HG03175 (cell line): ENCODE results near the gene SUN2.

Source experiments
- ATAC-seq: cut with Tn5 transposase; IDR thresholded peaks from one replicate; pipeline ENCODE4 v1.9.1; 2021; ENCODE audit warnings: mild to moderate bottlenecking, moderate library complexity; ENCODE audit not compliant: unreplicated experiment

The SUN2 gene

DNA sequence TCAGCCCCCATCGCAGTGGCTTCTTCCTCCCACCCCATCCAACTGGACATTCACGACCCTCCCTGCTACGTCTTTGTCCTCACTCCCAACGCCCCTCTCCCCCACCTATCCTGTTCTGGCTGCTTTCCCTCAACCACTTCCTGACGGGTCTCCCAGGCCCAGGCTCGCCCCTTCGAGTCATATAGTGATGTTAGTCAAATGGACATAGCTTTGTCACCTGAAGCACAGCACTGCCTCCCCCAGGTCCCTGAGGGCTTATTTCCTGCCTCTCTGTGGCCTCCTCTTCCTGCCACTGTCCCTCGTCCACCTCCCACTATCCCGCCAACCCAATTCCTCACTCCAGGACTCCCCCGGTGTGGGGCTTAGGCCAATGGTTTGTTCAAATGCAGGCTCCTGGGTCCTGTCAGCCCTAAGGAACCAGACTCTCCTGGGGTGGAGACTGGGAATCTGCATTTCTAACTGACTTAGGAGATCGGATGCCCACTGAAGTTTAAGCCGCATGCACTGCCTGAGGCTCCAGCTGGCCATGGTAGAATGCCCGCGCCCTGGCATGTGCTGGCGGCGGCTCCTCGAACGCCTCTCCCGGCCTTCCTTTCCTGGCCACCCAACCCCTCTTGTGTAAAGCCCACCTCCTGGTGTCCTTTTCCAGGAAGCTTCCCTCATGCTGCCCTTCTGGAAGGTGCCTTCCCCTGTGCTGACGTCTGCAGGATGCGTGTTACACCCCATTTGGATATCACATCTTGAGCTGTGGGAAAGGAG lies 18.3 kb downstream of the SUN2 start:
- no peak for ATAC-seq

DNA sequence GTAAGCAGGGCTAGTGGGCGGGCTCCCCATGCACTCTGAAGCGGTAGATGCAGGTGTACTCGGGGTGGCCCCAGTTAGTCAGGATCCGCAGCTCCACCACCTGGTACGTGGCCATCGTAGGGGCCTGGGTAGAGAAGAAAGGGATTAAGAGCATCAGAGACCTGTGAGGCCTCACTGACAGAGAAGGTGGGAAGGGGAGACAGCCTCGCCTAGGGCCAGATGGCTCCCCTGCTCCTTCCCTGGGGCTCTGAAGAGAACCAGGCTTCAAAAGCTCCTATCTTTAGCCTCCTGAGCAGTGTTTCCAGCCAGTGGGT lies 19.6 kb downstream of the SUN2 start:
- no peak for ATAC-seq

DNA sequence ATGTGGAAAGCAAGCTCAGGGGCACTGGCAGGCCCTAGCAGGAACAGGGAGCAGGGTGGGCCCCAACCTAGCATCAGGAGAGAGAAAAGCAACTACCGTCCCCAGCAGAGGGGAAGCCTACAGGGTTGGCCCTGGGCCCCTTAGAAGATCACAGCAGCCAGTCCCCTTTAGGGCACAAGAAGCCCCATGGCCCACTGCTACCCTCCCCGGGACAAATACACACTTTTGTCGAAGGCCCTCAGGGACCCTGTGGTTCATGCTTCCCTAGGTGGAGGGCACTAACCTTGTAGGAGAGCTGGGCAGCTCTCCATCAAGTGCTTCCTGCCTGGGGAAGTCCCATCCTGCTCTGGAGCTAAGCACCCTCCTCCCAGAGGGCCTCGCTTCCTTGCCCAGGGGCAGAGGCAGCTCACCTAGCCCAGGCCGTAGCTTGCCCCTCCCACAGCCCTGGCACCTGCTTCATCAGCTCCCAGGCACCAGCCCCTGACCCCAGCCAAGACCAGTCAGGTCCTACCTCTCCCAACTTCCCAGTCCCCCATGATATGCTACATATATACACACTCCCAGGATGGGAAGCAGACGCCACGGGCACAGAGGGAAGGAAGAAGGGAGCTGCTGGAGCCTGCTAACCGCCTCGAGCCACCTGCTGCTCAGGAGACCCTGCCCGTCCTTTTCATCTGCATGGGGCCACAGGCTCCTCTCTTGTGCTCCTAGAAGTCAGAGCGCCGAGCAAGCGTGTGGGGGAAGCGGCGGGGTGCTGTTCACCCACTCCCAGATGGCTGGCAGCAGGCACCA lies 20.1 kb downstream of the SUN2 start:
- no peak for ATAC-seq

DNA sequence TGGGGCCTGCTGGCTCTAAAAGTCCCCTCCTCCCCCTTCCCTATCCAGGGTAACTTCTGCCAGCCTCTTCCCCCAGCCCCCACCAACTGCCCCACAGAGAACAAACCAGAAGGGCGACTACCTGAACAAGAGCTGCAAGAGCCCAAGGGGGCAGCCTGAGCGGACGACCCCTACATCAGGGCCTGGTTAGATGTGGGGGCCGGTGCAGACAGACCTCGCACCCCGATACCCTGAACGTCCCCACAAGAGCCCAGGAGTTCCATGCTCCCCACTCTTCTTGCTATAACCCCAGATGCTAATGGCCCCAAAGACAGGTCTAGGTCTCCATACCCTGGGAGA lies 20.7 kb downstream of the SUN2 start:
- ATAC-seq: no peak

DNA sequence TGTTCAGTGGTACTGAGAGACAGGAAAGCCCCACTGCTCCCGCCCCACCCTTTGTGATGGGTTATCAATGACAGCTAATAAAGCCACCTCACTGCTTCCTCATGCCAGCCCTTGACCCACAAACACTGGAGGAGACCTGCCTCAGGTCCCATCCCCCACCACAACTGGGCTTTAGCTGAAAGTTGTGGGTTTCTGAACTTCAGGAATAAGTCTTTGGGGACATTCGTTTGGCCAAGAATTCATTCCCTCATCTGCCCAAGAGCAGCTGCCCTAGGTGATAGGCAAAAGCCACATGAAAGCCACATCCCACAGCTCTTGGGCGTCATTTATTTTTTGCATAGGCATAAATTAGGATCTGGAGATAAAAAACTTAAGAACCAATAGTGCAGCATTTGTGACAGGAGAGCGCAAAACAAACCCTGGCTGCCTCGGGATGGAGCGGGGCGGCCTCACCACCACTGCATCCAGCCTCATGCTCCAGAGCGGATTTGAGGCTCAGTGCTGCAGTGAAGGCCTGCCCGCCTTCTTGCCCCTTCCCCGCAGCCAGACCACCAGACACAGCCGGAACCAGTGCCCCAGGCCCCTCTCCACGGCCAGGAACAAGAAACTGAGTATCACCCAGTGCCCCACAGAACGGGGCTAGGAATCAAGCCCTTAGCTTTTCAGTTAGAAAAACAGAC lies 21.2 kb downstream of the SUN2 start:
- ATAC-seq: no peak

DNA sequence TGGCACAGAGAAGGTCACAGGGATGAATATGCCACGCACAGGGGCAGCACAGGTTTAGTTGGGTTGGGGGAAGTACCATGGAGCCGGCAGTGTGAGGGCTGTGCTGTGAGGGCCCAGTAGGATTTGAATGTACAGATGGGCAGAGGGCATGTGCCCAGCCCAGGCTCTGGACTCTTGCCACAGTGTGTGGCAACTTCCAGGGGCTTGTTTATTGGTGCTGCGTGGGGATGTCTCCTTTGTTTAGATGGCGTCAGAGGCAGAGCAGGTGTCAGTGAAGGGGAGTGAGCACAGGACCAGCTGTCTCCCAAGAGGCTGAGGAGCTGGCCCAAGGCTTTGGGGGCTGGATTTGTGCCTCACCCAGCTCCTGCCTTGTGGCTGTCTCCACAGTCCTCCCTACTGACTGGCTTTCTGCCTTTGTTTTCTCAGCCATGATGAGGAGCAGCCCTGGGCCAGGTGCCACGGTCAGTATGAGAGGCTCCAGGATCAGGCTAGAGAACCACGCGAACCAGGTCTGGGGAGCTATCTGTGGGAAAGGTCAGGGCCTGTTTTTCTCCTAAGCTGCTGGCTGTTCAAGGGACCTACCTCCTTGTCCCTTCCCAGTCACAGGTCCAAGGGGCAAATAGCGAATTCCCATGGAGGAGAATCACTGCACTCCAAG lies 21.9 kb downstream of the SUN2 start:
- no peak for ATAC-seq

DNA sequence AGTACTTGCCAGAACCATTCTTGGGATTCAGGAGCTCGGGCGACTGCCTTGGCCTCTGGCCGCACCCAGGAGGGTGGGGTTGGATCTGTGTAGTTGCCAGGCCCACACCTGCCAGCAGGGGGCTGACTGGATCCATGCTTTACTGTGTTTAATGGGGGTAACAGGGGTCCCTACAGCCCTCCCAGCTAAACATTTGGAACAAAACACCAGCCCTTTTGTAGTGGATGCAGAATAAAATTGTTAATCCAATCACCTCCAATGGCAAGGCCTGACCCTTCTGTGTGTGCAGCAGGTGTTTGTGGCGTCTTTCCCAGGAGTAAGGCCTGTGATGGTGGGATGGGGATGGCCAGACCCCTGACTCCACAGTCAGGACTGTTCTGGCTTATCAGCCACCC lies 22.5 kb downstream of the SUN2 start:
- ATAC-seq: no peak

DNA sequence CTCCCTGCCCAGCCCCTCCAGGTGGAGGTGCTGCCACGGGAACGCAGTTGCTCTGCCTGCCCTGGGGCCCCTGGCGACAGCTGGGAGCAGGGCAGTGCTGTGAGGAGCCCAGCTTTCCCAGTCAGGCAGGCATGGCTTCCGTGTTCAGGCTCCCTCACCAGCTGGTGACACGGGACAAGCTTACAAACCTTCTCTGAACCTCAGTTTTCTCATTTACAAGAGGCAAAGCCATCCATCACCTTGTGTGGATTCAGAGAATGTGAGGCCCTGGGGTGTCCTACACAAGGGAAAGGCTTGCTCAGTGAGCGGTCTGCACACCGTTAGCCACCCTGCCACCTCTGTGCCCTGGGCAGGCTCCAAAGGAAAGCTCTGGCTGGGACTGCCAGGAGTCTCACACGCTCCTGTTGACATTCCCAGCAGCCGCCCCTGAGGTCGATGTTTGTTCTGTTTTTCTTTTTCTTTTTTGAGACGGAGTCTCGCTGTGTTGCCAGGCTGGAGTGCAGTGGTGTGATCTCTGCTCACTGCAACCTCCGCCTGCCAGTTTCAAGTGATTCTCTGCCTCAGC lies 23.5 kb downstream of the SUN2 start:
- ATAC-seq: no peak

DNA sequence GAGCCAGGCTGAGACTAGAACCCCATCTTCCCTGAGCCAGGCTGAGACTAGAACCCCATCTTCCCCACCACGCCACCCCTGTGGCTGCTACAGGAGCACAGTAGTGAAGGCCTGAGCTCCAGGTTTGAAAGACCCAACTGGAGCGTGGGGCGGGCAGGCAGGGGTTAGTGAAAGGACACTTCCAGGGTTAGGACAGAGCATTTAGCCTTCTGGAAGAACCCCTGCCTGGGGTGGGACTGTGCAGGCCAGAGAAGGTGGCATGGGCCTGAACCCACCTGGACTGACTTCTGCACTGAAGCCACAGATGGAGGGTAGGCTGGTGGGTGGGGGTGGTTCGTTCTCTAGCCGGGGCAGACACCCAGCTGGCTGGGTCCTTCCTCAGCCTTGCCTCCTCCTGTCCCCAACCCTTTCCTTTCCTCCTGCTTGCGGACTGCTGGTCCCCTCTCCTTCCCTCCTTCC lies 24.1 kb downstream of the SUN2 start:
- ATAC-seq: no peak

DNA sequence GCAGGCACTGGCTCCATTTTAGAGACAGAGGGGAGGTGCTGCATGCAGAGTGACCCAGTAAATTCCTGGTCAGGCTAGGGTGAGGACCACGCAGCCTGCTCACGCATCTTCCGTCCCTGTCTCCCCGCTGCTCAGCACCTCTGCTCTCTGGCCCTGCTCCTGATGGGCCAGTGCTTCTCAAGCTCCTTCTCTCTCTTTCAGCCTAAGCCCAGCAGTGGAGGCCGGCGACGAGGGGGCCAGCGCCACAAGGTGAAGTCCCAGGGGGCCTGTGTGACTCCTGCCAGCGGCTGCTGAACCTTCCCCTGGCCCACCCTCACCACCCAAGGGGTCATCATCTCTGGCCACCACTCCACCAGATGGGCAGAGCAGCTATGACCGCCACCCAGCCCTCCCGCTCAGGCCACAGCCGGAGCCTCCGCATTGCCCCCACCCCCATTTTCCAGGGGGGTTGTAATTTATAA lies 25.4 kb downstream of the SUN2 start:
- no peak for ATAC-seq

DNA sequence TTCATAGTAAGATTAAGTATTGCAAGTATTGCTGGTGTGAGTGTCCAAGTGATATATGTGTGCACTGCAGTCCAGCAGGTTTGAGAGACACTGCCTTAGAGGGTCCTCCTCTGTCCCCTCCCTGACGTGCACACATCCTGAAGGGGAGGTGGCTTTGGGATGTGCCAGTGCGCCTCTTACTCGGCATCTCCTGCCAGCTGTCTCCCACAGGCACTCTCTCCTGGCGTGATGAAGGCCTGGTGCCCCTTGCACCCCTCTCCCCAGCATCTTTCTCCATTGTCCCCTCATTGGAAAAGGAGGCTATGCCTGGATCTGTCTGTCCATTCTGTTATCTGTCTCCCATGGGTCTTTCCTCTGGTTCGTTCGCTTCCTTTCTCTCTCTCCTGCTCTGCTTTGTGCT lies 25.9 kb downstream of the SUN2 start:
- ATAC-seq: no peak

DNA sequence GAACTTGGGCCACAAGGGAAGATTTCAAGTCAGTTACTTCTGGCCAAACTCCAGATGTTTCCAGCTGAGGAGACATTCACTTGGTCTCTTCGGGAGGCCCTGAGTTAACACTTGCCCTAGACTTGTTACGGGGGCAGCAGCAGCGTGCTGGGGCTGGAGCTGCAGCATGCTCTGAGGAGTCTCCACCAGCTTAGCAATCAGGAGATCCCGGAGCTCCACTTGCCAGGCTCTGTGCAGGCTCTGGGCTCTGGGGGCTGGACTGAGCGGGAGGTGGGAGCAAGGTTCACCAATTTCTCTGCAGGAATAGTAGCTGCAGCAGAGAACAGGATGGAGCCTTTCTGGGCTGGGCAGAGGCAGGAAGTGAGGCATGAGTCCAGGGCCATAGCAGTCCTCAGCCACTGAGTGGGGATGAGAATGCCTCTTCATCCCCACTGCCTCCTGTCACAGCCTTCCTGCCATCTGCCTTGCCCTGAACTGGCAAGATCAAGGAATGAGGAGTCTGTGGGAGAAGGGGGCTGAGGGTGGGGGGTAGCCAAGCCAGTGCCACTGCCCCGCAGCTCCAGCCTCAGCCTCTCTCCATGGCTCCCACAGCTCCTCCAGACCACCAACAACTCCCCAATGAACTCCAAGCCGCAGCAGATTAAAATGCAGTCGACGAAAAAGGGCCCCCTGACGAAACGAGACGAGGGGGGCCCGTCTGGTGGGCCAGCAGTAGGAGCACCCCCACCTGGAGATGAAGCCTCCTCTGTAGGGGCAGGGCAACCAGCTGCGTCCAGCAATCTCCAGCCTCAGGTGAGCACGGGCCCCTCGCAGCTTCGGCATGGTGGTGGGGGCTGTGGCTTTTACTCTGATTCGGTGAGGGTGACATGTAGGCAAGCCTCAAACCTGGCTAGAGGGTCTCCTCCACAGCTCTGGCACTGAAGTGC lies 26.7 kb downstream of the SUN2 start:
- no peak for ATAC-seq

DNA sequence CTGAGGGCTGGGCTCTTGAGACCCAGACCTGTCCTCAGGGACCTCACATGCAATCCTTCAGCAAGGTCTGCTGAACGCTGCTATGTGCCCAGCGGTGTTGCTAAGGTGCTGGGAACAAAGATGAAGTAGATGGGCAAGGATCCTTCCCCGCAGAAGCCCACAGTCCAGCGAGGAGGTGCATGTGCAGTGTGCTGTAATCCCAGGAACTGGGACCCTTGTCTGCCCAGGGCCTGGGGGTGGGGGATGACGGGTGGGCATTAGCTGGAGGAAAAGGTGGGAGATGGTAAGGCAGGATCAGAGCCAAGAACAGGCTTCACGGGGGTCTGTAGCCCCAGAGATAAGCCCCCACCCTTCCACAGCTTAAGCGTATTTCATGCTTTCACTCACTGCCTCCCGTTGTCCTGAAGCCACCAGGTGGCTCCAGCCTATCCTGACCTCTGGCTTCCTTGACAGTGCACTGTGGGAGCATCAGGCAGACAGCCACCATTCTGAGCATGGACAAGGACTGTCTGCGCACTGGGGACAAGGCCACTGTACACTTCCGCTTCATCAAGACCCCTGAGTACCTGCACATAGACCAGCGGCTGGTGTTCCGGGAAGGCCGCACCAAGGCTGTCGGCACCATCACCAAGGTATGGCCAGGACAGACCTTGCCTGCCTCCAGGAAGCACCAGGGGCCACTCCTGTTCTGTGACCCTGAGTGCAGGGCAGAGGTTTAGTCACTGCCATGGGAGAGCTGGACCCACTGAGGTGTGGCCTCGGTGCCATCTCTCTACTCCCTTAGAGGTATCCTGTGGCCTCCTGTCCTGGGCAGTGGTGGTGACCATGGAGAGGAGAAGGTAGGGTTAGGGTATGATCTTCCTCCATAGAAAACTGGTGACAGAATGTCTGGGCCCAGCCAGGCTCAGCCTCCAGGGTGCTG lies 28.0 kb downstream of the SUN2 start:
- ATAC-seq: no peak

DNA sequence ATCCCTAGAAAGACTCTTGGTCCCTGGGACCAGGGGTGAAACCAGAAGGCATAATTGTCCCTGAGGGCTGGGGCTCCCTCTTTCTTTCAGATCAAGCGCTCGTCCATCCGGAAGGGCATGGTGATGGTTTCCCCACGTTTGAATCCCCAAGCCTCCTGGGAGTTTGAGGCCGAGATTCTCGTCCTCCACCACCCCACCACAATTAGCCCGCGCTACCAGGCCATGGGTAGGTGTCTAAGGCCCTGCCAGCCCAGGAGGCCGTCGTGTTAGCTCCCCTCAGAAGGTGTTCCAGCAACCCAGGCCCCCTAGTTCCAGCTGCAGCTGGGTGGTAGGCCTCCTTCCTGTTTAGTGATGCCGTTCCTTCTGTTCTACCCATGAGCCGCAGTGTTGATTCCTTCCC lies 28.7 kb downstream of the SUN2 start:
- no peak for ATAC-seq

DNA sequence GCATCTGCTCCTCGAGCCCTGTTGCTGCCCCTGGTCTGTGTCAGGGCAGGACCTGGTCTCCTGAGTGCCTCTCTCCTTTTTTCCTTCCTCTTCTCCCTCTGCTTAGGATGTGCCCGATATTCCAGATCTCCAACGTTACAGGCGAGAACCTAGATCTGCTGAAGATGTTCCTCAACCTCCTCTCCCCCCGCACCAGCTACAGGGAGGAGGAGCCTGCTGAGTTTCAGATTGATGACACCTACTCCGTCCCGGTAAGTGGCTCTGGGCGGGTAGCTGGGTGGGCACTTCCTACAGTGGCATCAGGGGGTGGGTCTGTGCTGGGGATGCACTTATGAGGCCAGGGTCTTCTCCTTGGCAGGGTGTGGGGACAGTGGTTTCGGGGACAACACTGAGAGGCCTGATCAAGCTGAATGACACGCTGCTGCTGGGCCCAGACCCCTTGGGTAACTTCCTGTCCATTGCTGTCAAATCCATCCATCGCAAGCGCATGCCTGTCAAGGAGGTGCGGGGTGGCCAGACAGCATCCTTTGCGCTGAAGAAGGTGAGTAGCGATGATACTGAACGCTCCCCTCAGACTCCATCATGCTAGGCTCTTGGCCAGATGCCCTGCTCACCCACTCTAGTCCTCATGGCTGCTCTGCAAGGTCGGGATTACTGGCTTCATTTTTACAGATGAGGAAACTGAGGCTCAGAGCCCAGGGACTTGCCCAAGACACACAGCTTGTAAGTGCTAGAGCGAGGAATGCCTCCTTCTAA lies 29.7 kb downstream of the SUN2 start:
- no peak for ATAC-seq

DNA sequence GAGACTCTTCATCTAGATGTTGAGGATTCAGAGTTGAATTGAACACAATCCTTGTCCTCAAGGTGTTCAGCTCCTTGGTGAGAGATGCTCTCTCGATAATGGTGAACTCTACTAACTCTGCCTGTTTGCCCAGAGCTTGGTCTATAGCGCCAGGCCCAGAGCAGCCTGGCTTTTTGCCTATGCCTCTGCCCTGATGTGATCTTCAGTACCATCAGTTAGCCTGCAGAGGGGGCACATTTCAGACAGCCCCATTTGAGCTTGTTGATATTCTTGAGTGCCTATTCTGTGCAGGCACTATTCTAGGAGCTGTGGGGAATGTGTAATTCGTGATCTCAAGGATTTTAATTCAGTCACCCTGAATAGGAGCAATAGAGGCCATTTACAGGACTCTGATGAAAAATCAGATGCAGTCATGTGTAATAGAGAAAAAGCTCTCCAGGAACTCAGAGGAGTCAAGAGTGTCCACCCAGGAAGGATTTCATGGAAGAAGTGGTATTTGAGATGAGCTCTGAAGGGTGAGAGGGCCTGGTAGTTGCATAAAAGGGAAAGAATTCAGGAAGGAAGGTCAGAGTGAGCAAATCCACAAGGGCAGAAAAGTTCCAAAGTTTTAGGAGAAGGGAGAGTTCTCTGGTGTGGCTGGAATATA lies 30.7 kb downstream of the SUN2 start:
- no peak for ATAC-seq

DNA sequence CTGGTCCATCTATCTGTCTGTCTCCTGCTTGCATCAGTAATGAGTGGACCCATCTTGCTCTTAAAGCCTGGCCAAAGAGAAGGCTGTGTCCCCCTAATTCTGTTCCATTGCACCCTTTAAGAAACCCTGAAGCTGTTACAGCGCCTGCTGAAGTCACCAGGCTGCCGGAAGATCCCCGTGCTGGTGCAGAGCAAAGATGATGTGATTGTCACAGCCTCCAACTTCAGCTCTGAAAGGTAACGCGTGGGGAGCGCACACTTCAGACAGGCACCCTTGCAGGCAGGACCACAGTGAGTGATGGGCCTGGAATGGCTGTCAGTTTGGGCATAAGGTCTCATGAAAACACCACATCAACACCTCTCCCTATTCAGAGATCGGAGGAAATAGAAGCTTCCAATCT lies 31.6 kb downstream of the SUN2 start:
- no peak for ATAC-seq

DNA sequence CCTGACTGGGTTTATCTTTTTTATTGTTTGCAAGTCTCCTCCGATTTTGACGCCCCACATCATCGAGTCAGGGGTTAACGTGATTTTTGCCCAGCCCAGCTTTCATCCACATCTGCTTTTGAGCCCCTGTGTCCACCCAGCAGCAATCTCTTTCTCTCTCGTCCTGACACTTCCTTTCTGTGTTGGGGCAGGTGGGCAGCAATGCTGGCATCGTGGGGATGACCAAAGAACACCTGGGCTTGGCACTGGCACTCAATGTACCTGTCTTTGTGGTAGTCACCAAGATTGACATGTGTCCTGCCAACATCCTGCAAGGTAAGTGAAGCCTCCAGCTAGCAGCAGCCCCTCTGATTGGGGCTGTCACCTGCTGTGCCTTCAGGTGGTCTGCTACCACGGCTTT lies 34.2 kb downstream of the SUN2 start:
- ATAC-seq: no peak
